ENCODE data around the gene AAK1.

DNA sequence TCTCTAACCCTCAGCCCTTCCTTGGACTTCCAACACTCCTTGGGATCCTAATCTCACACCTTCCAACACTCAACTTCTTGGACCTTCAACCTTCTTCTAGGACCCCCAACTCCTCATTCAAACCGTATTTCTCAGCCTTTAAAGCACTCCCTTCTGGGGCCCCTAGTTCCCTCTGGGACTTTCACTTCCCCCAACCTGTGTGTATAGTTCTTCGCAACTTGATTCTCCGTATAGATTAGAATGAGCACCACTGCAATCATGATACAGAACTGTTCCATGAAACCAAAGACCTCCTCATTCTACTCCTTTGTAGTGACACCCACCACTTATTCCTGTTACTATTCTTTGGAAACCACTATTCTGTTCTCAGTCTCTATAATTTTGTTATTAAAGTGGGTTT is 144.3 kb downstream of the AAK1 start:
- TF ChIP-seq EZH2 (IDR thresholded peaks at IDR 0.05; ENCODE audit: low read length): no peak
- TF ChIP-seq, protein P1, sequence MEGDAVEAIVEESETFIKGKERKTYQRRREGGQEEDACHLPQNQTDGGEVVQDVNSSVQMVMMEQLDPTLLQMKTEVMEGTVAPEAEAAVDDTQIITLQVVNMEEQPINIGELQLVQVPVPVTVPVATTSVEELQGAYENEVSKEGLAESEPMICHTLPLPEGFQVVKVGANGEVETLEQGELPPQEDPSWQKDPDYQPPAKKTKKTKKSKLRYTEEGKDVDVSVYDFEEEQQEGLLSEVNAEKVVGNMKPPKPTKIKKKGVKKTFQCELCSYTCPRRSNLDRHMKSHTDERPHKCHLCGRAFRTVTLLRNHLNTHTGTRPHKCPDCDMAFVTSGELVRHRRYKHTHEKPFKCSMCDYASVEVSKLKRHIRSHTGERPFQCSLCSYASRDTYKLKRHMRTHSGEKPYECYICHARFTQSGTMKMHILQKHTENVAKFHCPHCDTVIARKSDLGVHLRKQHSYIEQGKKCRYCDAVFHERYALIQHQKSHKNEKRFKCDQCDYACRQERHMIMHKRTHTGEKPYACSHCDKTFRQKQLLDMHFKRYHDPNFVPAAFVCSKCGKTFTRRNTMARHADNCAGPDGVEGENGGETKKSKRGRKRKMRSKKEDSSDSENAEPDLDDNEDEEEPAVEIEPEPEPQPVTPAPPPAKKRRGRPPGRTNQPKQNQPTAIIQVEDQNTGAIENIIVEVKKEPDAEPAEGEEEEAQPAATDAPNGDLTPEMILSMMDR (optimal IDR thresholded peaks at IDR 0.05 in 1 of 3, IDR thresholded peaks at IDR 0.05 in 1 of 3, conservative IDR thresholded peaks at IDR 0.05 in 1 of 3; ENCODE audit: extremely low read depth in 1 of 3, insufficient read depth in 2 of 3, low read length in 3 of 3): no peak

Data from keratinocyte (primary cell).